ENCODE measurements around the gene FBXW8. TPM values are rescaled to one million over a fixed set of nuclear protein-coding genes. Genes with fewer than 3 reads are reported as not detected.

FBXW8 gene
- total and polyA plus RNA-seq, 2 donors (not counting 3 experiments of a cell fraction or from before 2014, with no cell fraction given), result 15.4 TPM

DNA sequence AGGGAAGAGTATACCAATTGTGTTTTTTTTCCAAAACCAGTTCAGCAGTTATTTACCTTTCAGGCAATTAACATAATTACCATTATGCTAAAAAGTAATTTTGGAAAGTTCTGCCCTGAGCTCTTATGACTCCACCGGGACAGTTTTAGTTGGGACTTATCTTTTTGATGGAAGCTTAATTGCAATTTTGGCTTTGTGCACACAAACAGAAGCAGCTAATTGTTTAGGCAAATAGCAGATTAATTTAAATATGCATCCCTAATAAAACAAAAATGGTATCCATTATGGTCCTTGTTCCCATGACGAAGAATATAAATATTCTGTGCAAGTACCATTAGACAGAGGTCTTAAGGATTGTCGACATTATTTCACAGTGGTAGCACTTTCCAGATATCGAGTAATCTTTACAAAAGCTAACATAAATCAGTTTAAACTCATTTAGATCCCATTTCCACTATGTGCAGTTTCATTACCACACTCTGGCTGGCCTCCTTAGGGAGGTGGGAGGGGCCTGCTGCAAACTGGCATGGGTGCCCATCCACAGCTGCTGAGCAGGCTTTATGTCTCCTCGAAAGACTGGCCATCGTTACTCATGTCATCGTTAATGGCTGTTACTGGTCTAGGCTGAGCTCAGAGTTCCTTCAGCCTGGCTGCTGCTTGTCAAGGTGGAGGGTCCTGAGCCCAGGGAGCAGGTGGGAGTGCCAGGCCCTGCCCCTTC is 68.2 kb downstream of the FBXW8 start:
- intact Hi-C loops (cut with micrococcal nuclease) (no loop called here), dilution Hi-C loops (cut with MboI; ENCODE audit: extremely low pct_ligation_motif_present, low sequenced_read_pairs) (no loop called here)
- DNase-seq (ENCODE audit: low read depth, low spot score) (no peak), FAIRE-seq (no peak)
- no peak overlapping the region for H2AFZ ChIP-seq (ENCODE audit: low read depth, low read length)
- no peak overlapping the region for H3K4me3 ChIP-seq (replicated peaks in 1 of 3; ENCODE audit: insufficient read depth in 1 of 3, low read depth in 1 of 3, low read length in 3 of 3)
- no peaks in the 10 kb centered on the region for H4K20me1 ChIP-seq (replicated peaks; ENCODE audit: control insufficient read depth, extremely low read depth, insufficient read depth, low read length)
- ChIA-PET POLR2A (no interaction called here), CTCF (interaction anchor here (1.3 kb wide), 1 partner anchor 35 kb away, joined by 6 read pairs; no protein-coding TSS in a partner anchor)
- no peaks in the 10 kb centered on the region for H3K79me2 ChIP-seq (ENCODE audit: control insufficient read depth, insufficient read depth, low read length)
- no peaks in the 10 kb centered on the region for H3K36me3 ChIP-seq (ENCODE audit: control insufficient read depth in 2 of 2, extremely low read depth in 1 of 2, insufficient read depth in 2 of 2, low read length in 2 of 2)
- no peaks in the 10 kb centered on the region for H3K9me3 ChIP-seq (replicated peaks; ENCODE audit: control insufficient read depth, insufficient read depth, low read length)
- H3K4me2 ChIP-seq (ENCODE audit: insufficient read depth, low read length), result no peak overlapping the region
- no peak overlapping the region for H3K9ac ChIP-seq (replicated peaks; ENCODE audit: extremely low read depth, insufficient read depth, low read length)
- H3K9me1 ChIP-seq (replicated peaks; ENCODE audit: control insufficient read depth, extremely low read depth, insufficient read depth, low read length), result no peaks in the 10 kb centered on the region
- H3K27ac ChIP-seq (ENCODE audit: insufficient read depth, low read depth, low read length), result no peak overlapping the region
- no TSS peak for BruUV-seq (replicated peaks)
- peaks cover 12% of the 10 kb centered on the region for H3K4me1 ChIP-seq (ENCODE audit: control insufficient read depth, extremely low read depth, insufficient read depth, low read length)
- TF ChIP-seq, protein P1, sequence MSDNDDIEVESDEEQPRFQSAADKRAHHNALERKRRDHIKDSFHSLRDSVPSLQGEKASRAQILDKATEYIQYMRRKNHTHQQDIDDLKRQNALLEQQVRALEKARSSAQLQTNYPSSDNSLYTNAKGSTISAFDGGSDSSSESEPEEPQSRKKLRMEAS (IDR thresholded peaks at IDR 0.05; ENCODE audit: insufficient read depth, insufficient read length), result no peak
- TF ChIP-seq, protein P2, sequence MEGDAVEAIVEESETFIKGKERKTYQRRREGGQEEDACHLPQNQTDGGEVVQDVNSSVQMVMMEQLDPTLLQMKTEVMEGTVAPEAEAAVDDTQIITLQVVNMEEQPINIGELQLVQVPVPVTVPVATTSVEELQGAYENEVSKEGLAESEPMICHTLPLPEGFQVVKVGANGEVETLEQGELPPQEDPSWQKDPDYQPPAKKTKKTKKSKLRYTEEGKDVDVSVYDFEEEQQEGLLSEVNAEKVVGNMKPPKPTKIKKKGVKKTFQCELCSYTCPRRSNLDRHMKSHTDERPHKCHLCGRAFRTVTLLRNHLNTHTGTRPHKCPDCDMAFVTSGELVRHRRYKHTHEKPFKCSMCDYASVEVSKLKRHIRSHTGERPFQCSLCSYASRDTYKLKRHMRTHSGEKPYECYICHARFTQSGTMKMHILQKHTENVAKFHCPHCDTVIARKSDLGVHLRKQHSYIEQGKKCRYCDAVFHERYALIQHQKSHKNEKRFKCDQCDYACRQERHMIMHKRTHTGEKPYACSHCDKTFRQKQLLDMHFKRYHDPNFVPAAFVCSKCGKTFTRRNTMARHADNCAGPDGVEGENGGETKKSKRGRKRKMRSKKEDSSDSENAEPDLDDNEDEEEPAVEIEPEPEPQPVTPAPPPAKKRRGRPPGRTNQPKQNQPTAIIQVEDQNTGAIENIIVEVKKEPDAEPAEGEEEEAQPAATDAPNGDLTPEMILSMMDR (IDR thresholded peaks at IDR 0.05; ENCODE audit: extremely low read depth in 1 of 2, insufficient read depth in 1 of 2, low read depth in 1 of 2, low read length in 2 of 2), result no peak
- TF ChIP-seq GATA2 (IDR thresholded peaks at IDR 0.05; ENCODE audit: insufficient read depth, insufficient read length, low read depth, low read length), result no peak
- TF ChIP-seq POLR2AphosphoS5 (IDR thresholded peaks at IDR 0.05; ENCODE audit: insufficient read depth, low read depth, low read length), result no peak
- TF ChIP-seq EZH2 (IDR thresholded peaks at IDR 0.05; ENCODE audit: borderline replicate concordance, low read depth, low read length, severe bottlenecking), result no peak
- TF ChIP-seq FOS (IDR thresholded peaks at IDR 0.05; ENCODE audit: borderline replicate concordance, insufficient read depth, low read length), result no peak
- TF ChIP-seq MYC (IDR thresholded peaks at IDR 0.05; ENCODE audit: low read depth, low read length), result no peak
- no peak for TF ChIP-seq JUN (IDR thresholded peaks at IDR 0.05; ENCODE audit: borderline replicate concordance, insufficient read depth, insufficient read length, low read depth)
- TF ChIP-seq POLR2A (IDR thresholded peaks at IDR 0.05; ENCODE audit: low read depth, low read length), result no peak
- H3K27me3 ChIP-seq (ENCODE audit: control insufficient read depth in 2 of 2, insufficient read depth in 2 of 2, low read length in 2 of 2), result no peaks in the 10 kb centered on the region

Data from endothelial cell of umbilical vein (primary cell).